SK-N-SH treated with all-trans-retinoic acid at 6 μM for 48 hours (cell line): Measurements from ENCODE around the gene FFAR4.

Source experiments
- ARNTL ChIP-seq: fragments of 450-650 bp; formaldehyde crosslinking; IDR thresholded peaks from 2 replicates; pipeline ENCODE4 v1.5.0; 2020; ENCODE audit warnings: low read depth, mild to moderate bottlenecking, moderate library complexity, borderline replicate concordance
- CSDC2 ChIP-seq: fragments of 250-450 bp; sonication (Bioruptor Pico); IDR thresholded peaks from 2 replicates; pipeline ENCODE4 v1.5.0; 2020; ENCODE audit warnings: mild to moderate bottlenecking, moderate library complexity
- GLIS3 ChIP-seq: fragments of 250-450 bp; sonication (Bioruptor Pico); IDR thresholded peaks from 2 replicates; pipeline ENCODE4 v1.5.0; 2020; ENCODE audit warnings: mild to moderate bottlenecking, moderate library complexity
- OSR1 ChIP-seq: fragments of 250-450 bp; sonication (Bioruptor Pico); IDR thresholded peaks from 2 replicates; pipeline ENCODE4 v1.8.0; 2022; ENCODE audit warnings: moderate library complexity, mild to moderate bottlenecking, inconsistent platforms
- PATZ1 ChIP-seq: fragments of 250-450 bp; sonication (Bioruptor Pico); IDR thresholded peaks from 2 replicates; pipeline ENCODE4 v1.8.0; 2020; ENCODE audit warnings: mild to moderate bottlenecking, moderate library complexity, borderline replicate concordance
- RARB ChIP-seq: fragments of 250-450 bp; sonication (Bioruptor Pico); IDR thresholded peaks from 2 replicates; pipeline ENCODE4 v1.8.0; 2021; ENCODE audit warnings: mild to moderate bottlenecking, moderate library complexity
- TCF4 ChIP-seq: fragments of 250-450 bp; sonication (Bioruptor Pico); IDR thresholded peaks from 2 replicates; pipeline ENCODE4 v1.8.0; 2021; ENCODE audit warnings: mild to moderate bottlenecking, moderate library complexity, borderline replicate concordance
- TOX ChIP-seq: fragments of 250-450 bp; sonication (Bioruptor Pico); IDR thresholded peaks from 2 replicates; pipeline ENCODE4 v1.8.0; 2021; ENCODE audit warnings: mild to moderate bottlenecking, moderate library complexity, borderline replicate concordance
- ZFP3 ChIP-seq: fragments of 250-450 bp; sonication (Bioruptor Pico); IDR thresholded peaks from 2 replicates; pipeline ENCODE4 v1.5.0; 2020; ENCODE audit warnings: mild to moderate bottlenecking, moderate library complexity
- ZFP30 ChIP-seq: fragments of 450-650 bp; formaldehyde crosslinking; IDR thresholded peaks from 2 replicates; pipeline ENCODE4 v1.5.0; 2022; ENCODE audit warnings: mild to moderate bottlenecking, moderate library complexity
- ZNF565 ChIP-seq: fragments of 450-650 bp; formaldehyde crosslinking; conservative IDR thresholded peaks from 2 replicates; pipeline ENCODE4 v1.5.0; 2020; ENCODE audit warnings: low read depth, mild to moderate bottlenecking, moderate library complexity
- ZNF8 ChIP-seq: fragments of 450-650 bp; formaldehyde crosslinking; IDR thresholded peaks from 2 replicates; pipeline ENCODE4 v1.5.0; 2020; ENCODE audit warnings: mild to moderate bottlenecking, moderate library complexity
- TF ChIP-seq, protein P1 (sequence below): fragments of 250-450 bp; sonication (Bioruptor Pico); IDR thresholded peaks from 2 replicates; pipeline ENCODE4 v1.5.1; 2020; ENCODE audit warnings: low read depth, mild to moderate bottlenecking, moderate library complexity
- TF ChIP-seq, protein P2 (sequence below): fragments of 250-450 bp; sonication (Bioruptor Pico); IDR thresholded peaks from 2 replicates; pipeline ENCODE4 v1.5.1; 2021; ENCODE audit warnings: mild to moderate bottlenecking, moderate library complexity

- TF ChIP-seq ARNTL (CRISPR knock-in tag) (no peak), RARB (CRISPR knock-in tag) (no peak), ZFP30 (CRISPR knock-in tag) (no peak), PATZ1 (0 out of 2 replicates have a peak, but pooled peaks have one; percentile 33), TOX (CRISPR knock-in tag) (no peak), ZNF565 (no peak), TCF4 (CRISPR knock-in tag) (no peak), ZNF8 (CRISPR knock-in tag) (no peak), CSDC2 (CRISPR knock-in tag) (no peak), ZFP3 (CRISPR knock-in tag) (no peak), OSR1 (CRISPR knock-in tag) (no peak), GLIS3 (CRISPR knock-in tag) (no peak)
- TF ChIP-seq, protein P1, sequence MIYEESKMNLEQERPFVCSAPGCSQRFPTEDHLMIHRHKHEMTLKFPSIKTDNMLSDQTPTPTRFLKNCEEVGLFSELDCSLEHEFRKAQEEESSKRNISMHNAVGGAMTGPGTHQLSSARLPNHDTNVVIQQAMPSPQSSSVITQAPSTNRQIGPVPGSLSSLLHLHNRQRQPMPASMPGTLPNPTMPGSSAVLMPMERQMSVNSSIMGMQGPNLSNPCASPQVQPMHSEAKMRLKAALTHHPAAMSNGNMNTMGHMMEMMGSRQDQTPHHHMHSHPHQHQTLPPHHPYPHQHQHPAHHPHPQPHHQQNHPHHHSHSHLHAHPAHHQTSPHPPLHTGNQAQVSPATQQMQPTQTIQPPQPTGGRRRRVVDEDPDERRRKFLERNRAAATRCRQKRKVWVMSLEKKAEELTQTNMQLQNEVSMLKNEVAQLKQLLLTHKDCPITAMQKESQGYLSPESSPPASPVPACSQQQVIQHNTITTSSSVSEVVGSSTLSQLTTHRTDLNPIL, result no peak
- TF ChIP-seq, protein P2, sequence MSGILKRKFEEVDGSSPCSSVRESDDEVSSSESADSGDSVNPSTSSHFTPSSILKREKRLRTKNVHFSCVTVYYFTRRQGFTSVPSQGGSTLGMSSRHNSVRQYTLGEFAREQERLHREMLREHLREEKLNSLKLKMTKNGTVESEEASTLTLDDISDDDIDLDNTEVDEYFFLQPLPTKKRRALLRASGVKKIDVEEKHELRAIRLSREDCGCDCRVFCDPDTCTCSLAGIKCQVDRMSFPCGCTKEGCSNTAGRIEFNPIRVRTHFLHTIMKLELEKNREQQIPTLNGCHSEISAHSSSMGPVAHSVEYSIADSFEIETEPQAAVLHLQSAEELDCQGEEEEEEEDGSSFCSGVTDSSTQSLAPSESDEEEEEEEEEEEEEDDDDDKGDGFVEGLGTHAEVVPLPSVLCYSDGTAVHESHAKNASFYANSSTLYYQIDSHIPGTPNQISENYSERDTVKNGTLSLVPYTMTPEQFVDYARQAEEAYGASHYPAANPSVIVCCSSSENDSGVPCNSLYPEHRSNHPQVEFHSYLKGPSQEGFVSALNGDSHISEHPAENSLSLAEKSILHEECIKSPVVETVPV, result no peak
Measured at GRCh38 chr10:93541402-93542357, 24.8 kb upstream of the FFAR4 start.
